Mammary epithelial cell (primary cell): ENCODE results near the gene UNC13D.

Source experiments
- CTCF ChIP-seq, 2 donors: IDR thresholded peaks in 1 of 2; conservative IDR thresholded peaks in 1 of 2; 2 replicates each; pipeline ENCODE4 v1.5.1; 2011 to 2012; ENCODE audit warnings: inconsistent platforms in 2 of 2, low read length in 2 of 2, mild to moderate bottlenecking in 2 of 2, control low read depth in 1 of 2, low read depth in 1 of 2; ENCODE audit not compliant: insufficient read depth in 1 of 2; ENCODE audit errors: extremely low read depth in 1 of 2
- EZH2 ChIP-seq: IDR thresholded peaks from 2 replicates; pipeline ENCODE4 v1.6.1; 2012; ENCODE audit warnings: low read length, inconsistent platforms, borderline replicate concordance

- TF ChIP-seq CTCF (conservative IDR thresholded peaks at IDR 0.05 in 1 of 2, IDR thresholded peaks at IDR 0.05 in 1 of 2; ENCODE audit: extremely low read depth in 1 of 2, insufficient read depth in 1 of 2, low read depth in 1 of 2, low read length in 2 of 2) (peak; percentile 2 to 31), EZH2 (no peak)
Measured at GRCh38 chr17:75876190-75876937, 32.2 kb upstream of the UNC13D start.
